Measurements from ENCODE around the gene GRK1. TPM values are rescaled to one million over a fixed set of nuclear protein-coding genes. Genes with fewer than 3 reads are reported as not detected.

Gene GRK1
- total RNA-seq, 1 donor from 2014 or later, result 1.1 TPM

DNA sequence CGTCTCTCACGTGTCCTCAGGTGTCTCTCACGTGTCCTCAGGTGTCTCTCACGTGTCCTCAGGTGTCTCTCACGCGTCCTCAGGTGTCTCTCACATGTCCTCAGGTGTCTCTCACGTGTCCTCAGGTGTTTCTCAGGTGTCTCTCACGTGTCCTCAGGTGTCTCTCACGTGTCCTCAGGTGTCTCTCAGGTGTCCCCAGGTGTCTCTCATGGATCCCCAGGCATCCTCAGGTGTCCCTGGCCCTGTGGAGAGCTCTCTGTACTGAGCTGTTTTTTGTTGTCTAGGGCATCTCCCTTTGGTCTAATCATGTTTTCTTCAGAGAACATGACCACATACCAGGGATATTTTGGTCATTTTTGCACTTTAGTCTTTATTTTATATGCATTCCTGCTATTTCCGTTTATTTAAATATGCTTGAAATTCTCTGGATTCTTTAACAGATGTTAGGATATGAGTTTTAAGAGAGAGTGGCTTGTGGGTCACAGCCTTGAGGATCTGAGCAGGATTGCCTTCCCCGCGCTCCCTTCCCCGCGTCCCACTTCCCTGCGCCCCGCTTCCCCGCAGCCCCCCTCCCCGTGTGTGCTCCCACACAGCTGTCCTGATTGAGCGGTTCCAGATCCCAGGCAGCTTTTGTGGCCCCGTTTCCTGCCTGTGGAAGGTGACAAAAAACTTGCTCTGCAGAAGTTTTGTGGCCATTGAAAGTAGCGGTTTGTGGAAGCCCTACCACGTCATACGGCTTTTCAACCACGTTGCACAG lies 40.9 kb upstream of the GRK1 start:
- Mint-ChIP-seq H3K27me3 (no peaks in the 10 kb centered on the region), H3K36me3 (ENCODE audit: insufficient read depth) (peaks cover 33% of the 10 kb centered on the region), H3K4me3 (ENCODE audit: low read depth) (no peak overlapping the region), H3K4me1 (ENCODE audit: low read depth) (no peaks in the 10 kb centered on the region), H3K27ac (peak overlapping the region; percentile 95), H3K9me3 (ENCODE audit: low read depth) (no peaks in the 10 kb centered on the region)
- TF ChIP-seq, protein P1, sequence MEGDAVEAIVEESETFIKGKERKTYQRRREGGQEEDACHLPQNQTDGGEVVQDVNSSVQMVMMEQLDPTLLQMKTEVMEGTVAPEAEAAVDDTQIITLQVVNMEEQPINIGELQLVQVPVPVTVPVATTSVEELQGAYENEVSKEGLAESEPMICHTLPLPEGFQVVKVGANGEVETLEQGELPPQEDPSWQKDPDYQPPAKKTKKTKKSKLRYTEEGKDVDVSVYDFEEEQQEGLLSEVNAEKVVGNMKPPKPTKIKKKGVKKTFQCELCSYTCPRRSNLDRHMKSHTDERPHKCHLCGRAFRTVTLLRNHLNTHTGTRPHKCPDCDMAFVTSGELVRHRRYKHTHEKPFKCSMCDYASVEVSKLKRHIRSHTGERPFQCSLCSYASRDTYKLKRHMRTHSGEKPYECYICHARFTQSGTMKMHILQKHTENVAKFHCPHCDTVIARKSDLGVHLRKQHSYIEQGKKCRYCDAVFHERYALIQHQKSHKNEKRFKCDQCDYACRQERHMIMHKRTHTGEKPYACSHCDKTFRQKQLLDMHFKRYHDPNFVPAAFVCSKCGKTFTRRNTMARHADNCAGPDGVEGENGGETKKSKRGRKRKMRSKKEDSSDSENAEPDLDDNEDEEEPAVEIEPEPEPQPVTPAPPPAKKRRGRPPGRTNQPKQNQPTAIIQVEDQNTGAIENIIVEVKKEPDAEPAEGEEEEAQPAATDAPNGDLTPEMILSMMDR (IDR thresholded peaks at IDR 0.05; ENCODE audit: unreplicated experiment), result no peak
- no peak for DNase-seq (ENCODE audit: low spot score, unreplicated experiment)

DNA sequence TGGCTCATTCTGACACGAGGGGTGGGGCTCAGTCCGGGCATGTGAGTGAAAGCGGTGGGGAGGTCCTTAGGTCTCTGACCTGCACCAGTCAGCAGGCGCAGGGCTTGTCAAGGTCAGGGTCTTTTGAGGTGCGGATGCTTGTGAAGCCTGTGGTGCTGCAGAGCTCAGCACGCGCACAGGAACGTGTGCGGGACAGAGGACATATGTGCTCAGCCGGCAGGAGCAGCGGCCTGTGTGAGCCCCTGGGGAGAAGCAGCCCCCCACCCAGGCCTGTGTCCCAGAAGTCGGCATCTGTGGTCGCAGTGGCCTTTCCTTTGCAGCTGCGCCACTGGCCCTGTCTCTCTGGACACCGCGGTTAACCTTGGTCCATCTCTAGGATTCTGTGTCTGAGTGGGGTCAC lies 39.9 kb upstream of the GRK1 start:
- no peak for DNase-seq (ENCODE audit: low spot score, unreplicated experiment)
- H3K27me3 Mint-ChIP-seq, result no peaks in the 10 kb centered on the region
- H3K36me3 Mint-ChIP-seq (ENCODE audit: insufficient read depth), result peaks cover 32% of the 10 kb centered on the region
- no peak overlapping the region for H3K4me3 Mint-ChIP-seq (ENCODE audit: low read depth)
- no peaks in the 10 kb centered on the region for H3K4me1 Mint-ChIP-seq (ENCODE audit: low read depth)
- peak overlapping the region; percentile 90 for H3K27ac Mint-ChIP-seq
- TF ChIP-seq, protein P1 (IDR thresholded peaks at IDR 0.05; ENCODE audit: unreplicated experiment), result no peak
- H3K9me3 Mint-ChIP-seq (ENCODE audit: low read depth), result no peaks in the 10 kb centered on the region

DNA sequence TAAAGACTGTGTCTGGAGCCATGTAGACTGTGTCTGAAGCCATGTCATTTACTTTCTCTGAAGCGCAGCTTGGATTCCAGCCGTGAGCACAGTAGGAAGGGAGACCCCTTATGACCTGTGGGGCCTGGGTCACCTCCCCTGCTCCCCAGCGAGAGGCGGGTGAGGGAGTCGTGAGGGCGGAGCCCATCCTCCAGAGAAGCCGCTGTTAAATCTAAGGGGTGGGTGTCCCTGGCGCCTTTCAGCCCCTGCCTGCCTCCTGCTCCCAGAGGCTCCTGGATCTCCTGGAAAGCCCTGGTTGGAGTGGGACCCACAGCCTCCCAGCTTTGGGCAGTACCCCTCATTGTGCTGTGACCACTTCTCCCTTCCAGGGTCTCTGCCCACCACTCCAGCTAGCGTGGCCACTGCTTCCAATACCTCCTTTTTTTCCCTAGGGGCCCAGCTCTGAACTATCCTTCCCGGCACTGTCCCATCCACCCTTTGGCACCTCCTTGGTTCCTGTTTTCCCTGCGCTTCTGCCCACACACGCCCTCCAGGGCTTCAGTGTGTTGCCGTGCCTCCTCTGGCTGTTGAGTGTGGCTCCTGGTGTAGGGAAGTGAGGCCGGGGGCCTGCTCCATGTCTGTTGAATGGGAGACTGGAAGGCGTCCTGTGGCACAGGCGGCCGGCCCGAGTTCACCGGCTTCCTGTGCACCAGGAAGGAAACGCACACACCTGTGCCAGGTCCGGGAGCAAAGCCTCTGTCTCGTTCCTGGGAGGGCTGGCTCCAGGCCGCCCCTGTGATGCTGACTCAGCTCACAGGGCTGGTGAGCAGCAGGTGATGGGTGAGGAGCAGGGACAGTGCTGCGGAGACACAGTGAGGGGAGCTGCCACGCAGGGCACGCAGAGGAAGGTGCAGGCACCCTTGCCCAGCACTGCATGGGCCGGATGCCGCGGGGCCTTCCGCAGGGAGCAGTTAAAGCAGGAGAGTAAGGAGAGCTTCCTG lies 38.4 kb upstream of the GRK1 start:
- TF ChIP-seq, protein P1 (IDR thresholded peaks at IDR 0.05; ENCODE audit: unreplicated experiment), result no peak
- Mint-ChIP-seq H3K27me3 (no peaks in the 10 kb centered on the region), H3K27ac (peak overlapping the region; percentile 74), H3K36me3 (ENCODE audit: insufficient read depth) (peaks cover 29% of the 10 kb centered on the region), H3K4me3 (ENCODE audit: low read depth) (no peak overlapping the region), H3K9me3 (ENCODE audit: low read depth) (no peaks in the 10 kb centered on the region), H3K4me1 (ENCODE audit: low read depth) (no peaks in the 10 kb centered on the region)
- no peak for DNase-seq (ENCODE audit: low spot score, unreplicated experiment)

DNA sequence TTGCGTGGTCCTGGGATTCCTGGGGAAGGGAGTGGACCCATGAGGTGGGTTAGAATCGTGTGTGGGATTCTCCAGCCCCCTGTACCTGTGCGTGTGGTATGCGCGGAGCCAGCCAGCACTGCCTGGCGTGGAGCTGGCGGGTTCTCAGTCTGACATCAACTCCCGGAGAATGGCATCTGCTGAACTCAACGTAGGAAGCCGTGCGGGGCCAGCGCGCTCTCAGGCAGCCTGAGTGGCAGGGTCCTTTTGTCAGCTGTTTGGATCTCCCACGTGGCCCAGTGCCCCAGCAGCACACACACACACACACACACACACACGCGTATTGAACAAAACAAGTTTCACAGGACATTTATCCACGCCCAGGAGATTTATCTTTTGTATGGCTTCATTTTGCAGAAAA lies 37.2 kb upstream of the GRK1 start:
- no peak overlapping the region for H3K4me3 Mint-ChIP-seq (ENCODE audit: low read depth)
- H3K27me3 Mint-ChIP-seq, result no peaks in the 10 kb centered on the region
- no peaks in the 10 kb centered on the region for H3K4me1 Mint-ChIP-seq (ENCODE audit: low read depth)
- no peak for DNase-seq (ENCODE audit: low spot score, unreplicated experiment)
- H3K9me3 Mint-ChIP-seq (ENCODE audit: low read depth), result no peaks in the 10 kb centered on the region
- no peak overlapping the region for H3K27ac Mint-ChIP-seq
- TF ChIP-seq, protein P1 (IDR thresholded peaks at IDR 0.05; ENCODE audit: unreplicated experiment), result no peak
- H3K36me3 Mint-ChIP-seq (ENCODE audit: insufficient read depth), result peaks cover 25% of the 10 kb centered on the region

DNA sequence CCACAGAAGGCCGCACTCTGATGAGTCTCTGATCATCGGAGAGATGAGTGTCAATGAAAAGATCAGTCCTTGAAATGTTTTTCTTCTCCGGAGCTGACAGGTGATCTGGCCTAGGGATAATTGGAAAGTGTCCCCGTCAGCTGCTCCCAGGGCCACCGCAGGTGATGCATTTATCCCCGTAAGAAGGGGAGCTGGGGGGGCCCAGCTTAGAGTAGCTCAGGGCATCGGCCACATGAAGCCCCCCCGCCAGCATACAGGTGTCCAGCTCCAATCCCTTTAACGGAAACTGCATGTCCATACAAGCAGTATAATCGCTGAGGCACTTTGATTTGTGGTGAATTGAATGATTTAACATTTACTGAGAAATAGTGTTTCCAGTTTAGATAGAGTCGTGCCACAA lies 36.7 kb upstream of the GRK1 start:
- no peaks in the 10 kb centered on the region for H3K4me1 Mint-ChIP-seq (ENCODE audit: low read depth)
- H3K4me3 Mint-ChIP-seq (ENCODE audit: low read depth), result no peak overlapping the region
- peaks cover 25% of the 10 kb centered on the region for H3K36me3 Mint-ChIP-seq (ENCODE audit: insufficient read depth)
- H3K9me3 Mint-ChIP-seq (ENCODE audit: low read depth), result no peaks in the 10 kb centered on the region
- H3K27me3 Mint-ChIP-seq, result no peaks in the 10 kb centered on the region
- TF ChIP-seq, protein P1 (IDR thresholded peaks at IDR 0.05; ENCODE audit: unreplicated experiment), result no peak
- no peak overlapping the region for H3K27ac Mint-ChIP-seq
- DNase-seq (ENCODE audit: low spot score, unreplicated experiment), result no peak

Data from progenitor cell of endocrine pancreas (in vitro differentiated cells).